Activated T-helper 9 cell treated with anti-CD3 and anti-CD28 coated beads, Interleukin-2, amount 50 U/mL, for 16 hours (primary cell): ENCODE data around the gene CCDC182.

Experiments used
- DNase-seq: peaks from one replicate; pipeline ENCODE4 v3.0.0-alpha.2; 2020; ENCODE audit warnings: low read depth

The CCDC182 gene

DNA sequence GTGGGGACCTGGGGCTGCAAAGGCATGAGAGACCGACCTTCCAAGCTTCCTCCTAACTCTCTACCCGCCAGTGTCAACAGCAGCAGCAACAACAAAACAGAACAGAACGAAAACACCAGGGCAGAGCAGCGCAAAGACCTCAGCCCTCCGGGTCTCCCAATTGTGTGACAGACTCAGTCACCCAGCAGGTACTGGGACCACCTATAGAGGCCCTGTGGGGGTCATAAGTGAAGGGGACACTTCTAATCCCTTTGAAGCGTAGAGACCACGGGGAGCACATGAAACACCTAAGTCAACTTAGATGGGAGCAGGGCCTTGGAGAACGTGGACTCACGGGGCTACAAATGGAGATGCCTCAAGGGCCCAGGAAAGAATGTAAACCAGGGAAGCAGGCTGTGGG is 12.6 kb upstream of the CCDC182 start:
- DNase-seq, result no peak

DNA sequence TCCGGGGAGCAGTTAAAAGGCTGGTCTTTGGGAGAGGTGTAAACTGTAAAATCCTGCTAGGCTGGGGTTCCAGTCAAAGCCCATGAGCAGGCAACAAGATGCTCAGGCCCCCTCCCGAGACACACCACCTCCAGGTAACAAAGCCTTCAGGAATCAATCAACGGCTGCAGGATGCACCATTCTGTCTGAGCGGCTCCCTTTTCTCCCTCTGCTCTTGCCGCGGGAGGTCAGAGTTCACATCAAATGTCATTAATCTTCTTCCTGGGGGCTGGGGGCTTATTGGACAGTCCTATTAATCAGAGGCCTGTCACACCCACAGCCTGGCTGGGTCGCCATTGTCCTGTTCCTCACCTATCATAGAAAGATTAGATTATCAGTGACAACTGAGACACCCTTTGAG is 11.9 kb upstream of the CCDC182 start:
- no peak for DNase-seq

DNA sequence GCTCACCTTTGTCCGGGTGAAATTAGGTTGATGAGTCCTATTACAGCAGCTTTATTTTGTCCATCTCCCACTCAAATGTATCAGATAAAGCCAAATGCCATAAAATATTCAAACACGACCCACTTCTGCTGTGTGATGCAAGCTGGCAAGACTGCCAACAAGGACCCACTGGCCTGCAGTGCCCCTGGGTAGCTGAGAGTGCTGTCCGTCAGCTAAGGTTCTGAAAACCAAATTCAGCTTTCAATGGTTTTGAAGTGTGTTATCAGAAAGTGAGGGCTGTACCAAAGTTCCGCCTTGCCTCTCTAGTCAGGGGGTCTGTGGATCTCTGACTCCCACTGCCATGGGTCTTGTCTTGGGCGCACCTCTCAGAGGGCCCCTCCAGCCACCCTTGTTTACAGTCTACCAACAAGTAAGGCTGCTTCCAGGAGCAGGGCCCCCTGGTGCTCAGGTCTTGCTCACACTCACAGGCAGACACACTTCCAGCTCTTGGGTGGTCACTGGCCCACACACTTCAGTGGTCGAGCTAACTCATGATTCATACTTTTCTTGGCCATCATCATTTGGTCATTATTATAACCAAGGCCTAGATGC is 10.5 kb upstream of the CCDC182 start:
- no peak for DNase-seq

DNA sequence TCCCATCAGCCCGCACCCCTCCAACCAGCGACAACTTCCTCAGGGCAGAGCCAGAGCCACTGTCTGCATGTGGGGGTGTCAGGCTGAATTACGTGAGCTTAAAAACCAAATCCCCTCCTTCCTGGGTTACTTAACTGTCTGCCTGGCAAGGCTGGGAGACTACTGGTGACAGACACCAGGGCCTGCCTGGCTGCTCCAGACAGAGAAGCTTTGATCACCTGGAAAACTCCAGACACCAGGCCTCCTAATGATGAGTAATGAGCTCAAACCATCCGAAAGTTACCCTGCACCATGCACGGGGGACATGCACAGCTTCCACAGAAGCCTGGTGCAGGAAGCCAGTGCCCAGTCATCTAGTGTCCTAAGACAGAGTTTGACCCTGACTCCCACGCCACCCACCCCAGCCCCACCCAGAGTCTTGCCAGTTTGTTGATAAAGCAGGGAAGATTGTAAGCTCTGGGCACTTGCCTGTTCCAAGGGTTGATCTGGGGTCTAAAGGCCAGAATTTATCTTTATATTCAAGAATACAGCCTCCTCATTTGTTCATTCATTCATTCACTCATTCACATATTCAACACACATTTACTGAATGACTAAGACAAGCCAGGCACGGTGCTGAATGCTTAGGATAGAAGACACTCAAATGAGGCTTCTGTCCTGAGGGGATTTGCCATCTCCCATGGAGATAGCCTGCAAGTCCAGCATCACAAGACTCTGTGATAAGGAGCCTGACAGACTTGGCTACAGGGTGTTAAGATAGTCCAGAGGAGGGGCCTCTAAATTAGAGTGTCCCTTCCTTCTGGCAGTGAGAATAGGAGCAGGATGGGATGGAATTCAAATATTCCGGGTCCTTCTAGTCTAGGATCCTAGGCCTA is 7.2 kb upstream of the CCDC182 start:
- DNase-seq, result no peak

DNA sequence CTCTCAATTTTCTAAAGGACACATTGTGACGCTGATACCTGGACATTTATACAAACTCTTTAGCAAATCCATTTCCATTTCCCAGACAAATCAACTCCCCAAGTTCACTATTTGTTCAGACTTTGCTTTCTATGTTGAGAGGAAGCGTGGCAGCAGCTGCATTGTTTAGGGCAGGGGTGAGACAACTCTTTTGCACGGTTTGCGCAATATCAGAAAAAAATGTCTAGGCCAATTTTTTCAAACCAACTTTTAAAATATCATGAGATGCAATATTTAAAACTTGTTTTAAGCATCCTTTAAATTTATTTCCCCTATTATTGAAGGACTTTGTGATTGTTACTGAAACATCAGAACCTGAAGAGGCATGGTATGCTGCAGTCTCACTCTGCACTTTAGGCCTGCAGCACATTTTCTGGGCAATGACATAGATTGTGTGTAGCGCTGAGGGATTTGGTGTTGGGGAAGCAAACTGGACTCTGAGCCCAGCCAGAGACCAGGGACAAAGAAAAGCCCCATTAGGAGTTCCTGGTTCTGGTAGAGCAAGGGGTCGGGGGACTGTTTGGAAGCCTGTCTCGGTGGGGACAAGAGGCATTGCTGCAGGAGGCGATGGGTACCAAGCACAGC is 6.4 kb upstream of the CCDC182 start:
- DNase-seq, result no peak

DNA sequence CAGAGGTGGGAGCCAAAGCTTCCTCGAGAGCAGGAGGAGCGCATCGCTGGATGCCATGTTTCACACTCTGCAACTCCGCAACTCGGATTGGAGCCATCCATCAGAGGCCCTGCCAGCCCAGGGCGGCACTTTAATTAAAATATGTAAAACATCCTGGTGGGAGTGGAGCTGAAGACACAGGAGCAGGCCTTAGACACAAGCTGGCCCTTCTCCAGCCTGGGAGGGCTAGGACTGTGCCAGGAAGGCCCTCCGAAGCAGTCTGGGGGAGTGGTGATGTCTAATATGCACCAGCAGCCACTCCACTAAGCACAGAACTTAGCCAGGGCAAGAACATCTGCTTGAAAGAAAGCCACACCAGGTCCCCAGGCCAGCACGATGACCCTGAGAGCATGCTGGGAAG is 5.8 kb upstream of the CCDC182 start:
- no peak for DNase-seq

DNA sequence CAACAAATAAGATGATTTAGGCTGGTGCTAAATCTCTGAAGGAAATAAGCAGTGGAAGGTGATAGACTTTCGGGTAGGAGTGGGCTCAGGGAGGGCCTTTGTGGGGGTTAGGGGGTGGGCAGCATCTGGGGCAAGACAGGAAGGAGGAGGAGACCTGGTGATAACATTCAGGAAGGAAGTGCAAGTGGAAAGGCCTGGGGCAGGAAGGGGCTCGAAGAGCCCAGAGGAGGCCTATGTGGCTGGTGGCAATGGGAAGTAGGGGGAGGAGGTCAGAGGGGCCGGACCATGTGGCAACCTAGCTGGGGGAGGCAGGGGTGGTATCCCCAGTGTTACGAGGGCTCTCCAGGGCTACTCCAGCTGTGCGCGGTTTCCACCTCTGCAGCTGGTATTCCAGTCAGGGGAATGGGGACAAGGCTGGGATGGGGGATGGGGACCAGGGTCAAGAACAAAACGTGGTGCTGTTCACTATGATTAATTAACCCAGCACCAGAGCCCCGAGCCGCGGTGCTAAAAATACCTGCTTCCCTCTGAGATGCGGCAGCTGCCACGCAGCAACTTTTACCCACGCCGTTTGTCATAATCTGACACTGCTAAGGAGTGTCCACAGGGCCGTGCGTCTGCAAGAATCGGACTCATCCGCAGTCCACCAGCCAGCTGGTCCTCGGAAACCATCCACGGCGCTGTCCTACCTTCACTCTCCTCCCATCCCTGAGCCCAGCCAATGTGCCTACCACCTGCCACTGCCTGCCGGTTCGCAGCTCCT is 5.2 kb upstream of the CCDC182 start:
- no peak for DNase-seq

DNA sequence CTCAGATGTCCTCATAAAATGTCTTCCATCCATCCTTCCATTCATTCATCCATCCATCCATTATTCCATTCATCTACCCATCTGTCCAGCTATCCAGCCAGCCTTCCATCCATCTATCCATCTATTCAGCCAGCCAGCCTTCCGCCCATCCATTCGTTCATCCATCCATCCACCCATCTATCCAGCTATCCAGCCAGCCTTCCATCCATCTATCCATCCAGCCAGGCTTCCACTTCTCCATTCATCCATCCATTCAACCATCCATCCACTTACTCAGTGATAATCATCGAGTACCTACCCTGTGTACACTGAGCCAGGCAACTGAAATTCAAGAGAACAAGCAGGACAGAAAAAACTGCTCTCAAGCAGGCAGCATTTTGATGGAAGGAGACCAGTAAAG is 4.6 kb upstream of the CCDC182 start:
- no peak for DNase-seq

DNA sequence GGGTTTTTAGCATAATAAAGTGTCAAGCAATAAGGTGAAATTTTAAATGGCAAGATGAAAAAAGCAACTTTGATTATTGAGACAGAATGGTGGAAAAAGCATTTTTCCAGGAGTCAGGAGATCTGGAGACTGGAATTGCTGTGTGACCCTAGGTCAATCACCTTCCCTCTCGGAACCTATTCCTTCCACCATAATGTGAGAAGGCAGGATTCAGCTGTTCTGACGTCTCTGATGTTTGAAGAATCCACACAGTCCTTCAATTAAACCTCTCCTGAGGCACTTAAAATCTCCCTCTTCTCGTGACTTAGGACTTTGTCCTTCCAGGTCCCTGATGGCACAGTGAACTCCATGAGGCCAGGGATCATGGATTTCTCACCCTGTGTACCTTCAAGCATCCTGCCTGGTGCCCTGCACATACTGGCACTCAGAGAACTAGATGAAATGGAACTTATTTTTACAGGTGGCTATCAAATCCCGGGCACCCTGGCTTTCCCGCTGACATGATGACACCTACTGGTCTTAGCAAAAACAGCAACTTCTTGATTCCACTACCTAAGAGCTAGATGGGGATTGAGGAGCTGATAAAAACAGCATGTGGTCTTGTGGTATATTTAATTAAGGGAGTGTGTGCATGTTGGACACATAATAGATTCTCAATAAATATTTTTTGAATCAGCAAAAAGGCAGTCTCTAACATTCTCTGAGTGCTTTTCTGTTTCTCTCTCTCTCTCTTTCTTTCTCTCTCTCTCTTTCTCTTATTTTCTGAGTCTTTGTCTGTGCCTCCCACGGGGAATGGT is 2.3 kb upstream of the CCDC182 start:
- peak; percentile 8 for DNase-seq

DNA sequence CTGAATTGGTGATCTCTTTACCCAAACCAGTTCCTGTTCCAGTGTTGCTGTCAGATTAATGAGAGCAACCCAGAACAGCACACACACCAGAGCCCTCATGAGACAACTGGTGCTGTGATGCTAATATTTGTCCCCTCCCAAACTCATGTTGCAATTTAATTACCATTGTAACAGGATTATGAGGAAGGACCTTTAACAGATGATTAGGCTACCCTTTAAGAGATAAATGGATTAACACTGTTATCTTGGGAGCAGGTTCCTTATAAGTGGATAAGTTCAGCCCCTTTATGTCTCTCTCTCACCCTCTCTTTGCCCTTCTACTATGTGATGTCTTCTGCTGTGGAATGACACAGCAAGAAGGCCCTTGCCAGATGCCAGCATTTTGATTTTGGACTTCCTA is 1.1 kb upstream of the CCDC182 start:
- no peak for DNase-seq

DNA sequence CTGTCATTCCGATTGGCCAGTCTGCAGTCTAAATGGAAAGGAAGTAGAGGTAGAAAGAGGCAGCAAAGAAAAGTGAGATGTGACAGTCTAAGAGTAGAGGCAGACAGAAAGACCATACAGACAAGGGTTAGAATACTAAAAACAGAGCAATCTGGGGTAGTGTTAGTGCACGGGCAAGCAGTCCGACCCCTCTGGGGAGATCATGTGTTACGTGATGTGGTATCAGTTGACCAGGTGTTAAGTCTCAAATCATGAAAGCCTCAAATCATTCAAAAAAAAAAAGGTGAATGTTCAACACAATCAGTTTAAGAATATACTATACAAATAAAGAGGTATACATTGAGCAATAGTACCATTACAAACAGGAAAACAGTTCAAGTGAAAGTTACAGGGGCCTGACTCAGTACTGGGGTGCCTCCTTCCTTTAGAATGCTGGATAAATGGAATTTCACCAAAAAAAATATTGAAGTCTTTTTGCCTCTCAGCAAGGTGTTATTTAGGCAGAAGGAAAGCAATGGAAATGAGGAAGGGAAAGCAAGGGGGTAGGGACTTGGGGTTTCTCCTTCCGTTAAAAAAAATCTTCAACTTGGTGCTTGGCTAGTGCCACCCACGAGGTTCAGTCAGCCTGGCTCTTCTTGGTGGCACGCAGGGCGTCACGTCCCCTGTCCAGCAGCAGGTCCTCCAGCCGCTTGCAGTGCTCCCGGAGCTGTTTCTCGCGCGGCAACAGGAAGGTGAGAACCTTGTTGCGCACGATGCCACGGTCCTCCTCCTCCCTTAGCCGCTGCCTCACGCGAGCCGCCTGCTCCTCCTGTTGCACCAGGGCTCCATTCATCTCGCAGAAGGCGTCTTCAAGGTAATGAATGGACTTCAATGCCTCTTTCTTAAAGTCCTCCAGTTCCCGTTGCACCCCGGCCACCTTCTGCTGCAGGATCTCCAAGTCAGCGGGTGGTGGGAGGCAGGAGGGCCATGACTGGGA is 616 bp downstream of the CCDC182 start:
- DNase-seq, result no peak

DNA sequence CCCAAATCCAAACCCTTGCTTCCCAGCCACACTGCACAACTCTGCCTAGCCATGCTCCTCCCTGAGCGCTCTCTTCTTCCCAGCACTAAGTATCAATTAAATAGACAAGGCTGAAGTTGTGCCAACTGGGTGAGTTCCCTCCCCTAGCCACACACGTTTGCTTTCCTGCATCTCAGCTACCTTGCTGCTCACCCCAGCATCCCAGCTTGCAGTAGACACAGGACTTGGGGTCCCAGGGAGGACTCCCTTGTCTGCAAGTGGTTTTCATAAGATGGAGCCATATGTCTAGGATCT is 4.9 kb downstream of the CCDC182 start:
- DNase-seq, result no peak

DNA sequence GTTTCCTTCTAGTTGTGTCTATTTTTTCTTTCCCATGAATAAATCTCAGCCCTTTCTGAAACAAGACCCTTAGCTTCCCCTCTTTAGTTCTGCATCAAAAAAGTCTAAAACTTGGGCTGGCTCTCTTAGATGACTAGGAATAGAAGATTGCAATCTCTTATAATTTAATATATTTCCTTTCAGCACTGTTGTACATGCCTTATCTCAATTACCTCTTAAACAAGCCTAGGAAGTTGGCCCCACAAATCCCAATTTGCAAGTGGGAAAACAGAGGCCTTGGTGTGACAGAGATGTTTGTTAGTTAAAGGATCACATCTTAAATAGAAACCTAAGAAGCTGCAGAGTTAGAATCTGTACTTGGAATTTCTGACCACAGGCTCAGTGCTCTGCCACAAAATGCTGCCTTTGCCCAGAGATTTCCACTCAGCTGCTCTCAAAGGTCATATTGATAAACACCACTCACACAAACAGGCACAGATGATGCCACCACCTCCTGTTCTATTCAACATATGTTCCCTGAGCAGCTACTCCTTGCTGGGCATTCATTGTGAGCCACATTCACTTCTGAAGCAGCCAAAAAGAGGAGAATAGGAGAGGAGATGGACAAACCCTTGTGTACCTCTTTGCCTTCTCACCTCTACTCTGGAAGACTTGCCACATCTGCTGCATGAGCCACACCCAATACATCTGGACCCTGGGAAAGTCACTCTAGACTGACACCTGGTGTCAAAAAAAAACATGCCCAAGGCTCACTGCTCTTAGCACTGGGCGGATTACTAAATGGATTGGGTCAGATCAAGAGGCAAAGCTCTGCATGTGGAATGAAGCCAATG is 5.5 kb downstream of the CCDC182 start:
- no peak for DNase-seq

DNA sequence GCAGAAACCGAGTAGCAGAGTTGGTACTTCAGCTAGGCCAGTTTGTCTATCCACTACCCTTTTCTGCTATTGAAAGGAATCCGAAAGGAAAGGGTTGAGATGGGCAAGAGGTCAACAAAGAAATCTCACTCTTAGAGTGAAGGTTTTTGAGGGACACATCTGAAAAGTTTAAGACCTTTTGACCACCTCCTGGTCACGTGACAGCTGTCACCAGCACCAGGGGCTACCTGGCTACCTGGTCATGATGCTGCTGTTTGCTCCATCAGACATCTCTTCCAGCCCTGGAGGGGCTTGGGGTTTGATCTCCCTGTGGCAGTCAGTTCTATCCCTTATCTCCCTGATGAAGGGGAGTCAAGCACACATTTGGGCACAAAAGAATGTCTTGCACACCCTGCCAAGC is 7.6 kb downstream of the CCDC182 start:
- no peak for DNase-seq

DNA sequence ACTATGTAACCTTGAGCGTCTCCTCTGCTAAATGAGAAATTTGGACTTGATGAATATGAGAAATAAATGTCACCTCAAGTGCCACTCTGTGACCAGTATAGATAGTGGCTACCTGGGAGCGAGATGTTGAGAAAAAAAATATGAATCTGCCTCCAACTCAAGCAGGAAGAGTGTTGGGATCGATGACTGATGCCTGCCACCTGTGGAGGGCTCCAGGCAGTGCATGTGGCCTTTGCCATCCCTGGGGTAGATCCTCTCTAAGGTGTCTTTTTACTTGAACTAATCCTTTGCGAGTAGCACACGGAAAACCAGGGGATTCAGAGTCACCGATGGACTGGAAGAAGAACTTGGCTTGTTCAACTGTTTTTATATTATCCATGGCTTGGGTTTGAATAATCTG is 9.4 kb downstream of the CCDC182 start:
- DNase-seq, result no peak

DNA sequence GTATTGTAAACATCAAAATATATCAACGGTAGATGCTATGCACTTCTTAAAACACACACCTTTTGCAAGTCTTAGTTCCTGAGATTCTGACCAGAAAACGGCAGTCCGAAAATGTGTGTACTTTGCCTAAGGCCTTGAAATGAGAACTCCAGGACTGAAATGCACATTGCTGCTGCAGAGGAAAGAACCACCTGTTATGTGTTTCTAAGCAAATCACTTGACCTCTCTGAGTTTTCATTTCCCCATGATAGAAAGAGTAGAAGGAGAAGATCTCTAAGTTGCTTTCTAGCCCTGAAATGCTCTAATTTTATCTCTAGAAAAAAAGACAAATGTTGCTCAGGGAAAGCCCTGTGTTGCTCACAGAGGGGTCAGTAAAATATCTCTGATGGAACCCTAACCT is 9.9 kb downstream of the CCDC182 start:
- DNase-seq, result no peak

DNA sequence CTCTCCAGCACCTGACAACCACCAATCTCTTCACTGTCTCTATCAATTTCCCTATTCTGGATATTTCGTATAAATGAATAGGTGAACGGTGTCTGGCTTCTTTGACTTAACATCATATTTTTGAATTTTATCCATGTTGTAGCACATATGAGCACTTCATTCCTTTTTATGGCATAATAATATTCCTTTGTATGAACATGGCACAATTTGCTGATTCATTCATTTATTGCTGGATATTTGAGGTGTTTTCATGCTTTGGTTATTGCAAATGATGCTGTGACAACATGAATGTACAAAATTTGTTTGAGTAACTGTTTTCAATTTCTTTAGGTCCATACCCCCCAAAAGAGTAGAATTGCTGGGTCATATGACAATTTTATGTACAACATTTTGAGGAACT is 12.0 kb downstream of the CCDC182 start:
- DNase-seq, result no peak

DNA sequence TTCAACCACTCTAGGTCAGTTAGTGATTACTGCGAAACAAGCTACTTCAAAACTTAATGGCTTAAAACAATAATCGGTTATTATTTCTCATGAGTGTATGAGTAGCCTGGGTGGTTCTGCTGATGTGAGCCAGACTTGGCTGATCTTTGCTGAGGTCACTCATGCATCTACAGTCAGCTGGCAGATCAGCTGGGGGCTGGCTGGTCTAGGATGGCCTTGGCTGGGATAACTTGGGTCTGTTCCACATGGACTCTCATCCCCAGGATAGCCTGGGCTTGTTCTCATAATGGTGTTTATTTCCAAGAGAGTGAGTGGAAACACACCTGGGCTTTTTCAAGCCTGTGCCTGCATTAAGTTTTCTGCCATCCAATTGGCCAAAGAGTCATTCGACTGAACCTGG is 13.0 kb downstream of the CCDC182 start:
- no peak for DNase-seq

DNA sequence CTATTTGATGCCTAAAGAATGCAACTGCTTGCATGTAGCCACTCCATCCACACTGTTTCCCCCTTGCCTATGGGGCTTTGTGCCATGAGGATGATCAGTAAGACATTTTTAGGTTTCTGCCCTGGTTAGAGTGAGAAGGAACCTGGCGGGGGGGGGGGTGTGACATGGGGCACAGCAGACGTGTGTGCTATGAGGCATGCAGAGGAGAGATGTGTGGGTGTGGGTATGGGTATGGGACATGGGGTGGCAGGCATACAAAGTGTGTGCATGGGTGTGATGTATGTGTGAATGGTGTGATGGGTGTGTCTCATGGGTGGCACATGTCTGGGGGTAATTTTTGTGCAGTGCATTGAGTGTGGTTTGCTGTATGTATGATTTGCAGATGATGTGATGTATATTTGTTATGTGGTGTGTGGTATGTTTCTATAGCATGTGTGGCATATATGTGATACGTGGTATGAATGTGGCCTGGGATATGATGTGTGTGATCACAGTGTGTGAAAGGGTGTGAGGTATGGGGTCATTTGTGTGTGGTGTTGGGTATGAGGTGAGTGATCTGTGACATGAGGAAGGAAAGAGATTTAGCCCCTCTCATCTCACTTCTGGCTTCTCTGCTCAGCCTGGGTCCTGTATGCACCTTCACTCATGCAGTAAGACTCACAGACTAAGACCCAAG is 14.9 kb downstream of the CCDC182 start:
- no peak for DNase-seq
